Body of pancreas (tissue), 4 donors: ENCODE results near the gene CDH16.

Source experiments
- POLR2A ChIP-seq, 3 donors: fragments of 450-650 bp; IDR thresholded peaks; one replicate each; pipeline ENCODE4 v1.6.1; 2016; ENCODE audit warnings: antibody characterized with exemption in 3 of 3, mild to moderate bottlenecking in 2 of 3
- TF ChIP-seq, protein P1 (sequence below), 7 experiments: fragments of 450-650 bp in 4 of 7; fragments of 200-600 bp in 3 of 7; sonication (generic) in 3 of 7; IDR thresholded peaks; one replicate each; pipeline ENCODE4 v1.5.1; 2016 to 2019; ENCODE audit warnings: antibody characterized with exemption in 7 of 7

DNA sequence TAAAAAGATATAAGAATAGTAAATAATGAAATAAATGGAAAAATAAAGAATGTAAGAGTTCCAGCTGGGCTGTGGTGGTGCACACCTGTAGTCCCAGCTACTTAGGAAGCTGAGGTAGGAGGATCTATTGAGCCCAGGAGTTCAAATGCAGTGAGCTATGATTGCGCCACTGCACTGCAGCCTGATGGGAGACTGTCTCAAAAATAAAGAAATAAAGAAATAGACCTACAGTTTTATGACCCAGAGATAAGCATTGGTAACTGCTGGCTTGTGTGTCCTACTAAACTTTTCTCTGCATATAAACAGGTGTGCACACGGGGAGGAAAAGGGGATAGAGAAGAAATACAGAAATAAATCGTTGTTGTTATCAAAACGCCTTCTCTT, 46.1 kb downstream of the CDH16 start:
- TF ChIP-seq, protein P1, sequence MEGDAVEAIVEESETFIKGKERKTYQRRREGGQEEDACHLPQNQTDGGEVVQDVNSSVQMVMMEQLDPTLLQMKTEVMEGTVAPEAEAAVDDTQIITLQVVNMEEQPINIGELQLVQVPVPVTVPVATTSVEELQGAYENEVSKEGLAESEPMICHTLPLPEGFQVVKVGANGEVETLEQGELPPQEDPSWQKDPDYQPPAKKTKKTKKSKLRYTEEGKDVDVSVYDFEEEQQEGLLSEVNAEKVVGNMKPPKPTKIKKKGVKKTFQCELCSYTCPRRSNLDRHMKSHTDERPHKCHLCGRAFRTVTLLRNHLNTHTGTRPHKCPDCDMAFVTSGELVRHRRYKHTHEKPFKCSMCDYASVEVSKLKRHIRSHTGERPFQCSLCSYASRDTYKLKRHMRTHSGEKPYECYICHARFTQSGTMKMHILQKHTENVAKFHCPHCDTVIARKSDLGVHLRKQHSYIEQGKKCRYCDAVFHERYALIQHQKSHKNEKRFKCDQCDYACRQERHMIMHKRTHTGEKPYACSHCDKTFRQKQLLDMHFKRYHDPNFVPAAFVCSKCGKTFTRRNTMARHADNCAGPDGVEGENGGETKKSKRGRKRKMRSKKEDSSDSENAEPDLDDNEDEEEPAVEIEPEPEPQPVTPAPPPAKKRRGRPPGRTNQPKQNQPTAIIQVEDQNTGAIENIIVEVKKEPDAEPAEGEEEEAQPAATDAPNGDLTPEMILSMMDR (IDR thresholded peaks at IDR 0.05), result no peak
- TF ChIP-seq POLR2A (IDR thresholded peaks at IDR 0.05), result no peak
